HG03097 (cell line): ENCODE data around the gene FGD1.

Source experiments
- ATAC-seq: cut with Tn5 transposase; IDR thresholded peaks from one replicate; pipeline ENCODE4 v1.9.1; 2021; ENCODE audit not compliant: unreplicated experiment, low FRiP score

FGD1 gene

DNA sequence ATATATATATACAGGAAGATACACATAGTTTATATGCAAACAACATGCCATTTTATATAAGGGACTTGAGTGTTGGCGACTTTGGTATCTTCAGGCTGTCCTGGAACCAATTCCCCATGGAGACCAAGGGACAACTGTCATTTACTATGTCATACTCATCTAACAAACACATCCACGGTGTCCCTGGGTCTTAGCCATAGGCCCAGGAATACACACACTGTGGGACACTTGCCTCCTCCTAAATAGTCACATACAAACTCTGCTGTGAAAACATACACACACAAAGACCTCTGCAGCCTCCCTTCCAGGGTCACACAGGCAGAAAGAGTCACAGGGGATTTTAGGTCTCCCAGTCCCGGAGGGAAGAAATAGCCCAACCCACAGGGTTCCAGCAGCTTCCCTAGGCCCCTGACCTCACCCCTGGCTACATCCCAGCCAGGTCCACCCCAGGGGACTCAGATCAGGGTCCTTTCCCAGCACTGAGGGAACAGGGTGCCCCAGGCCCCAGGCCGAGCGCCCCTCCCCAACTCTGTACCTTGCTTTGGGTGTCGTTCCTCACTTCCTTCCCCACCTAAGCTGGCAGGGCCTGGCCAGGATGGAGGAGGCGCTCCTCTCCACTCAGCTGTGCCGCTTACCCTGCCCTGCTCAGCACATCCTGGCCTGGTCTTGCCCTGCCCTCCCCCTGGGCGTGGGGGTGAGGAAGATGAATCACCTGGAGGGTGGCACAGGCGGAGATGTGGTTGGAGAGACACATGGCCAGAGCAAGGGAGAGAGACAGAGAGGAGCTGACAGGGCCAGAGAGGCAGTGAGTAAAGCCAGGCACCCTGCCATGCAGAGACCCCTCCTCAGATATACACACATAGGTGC, 21.8 kb downstream of the FGD1 start:
- ATAC-seq, result no peak

DNA sequence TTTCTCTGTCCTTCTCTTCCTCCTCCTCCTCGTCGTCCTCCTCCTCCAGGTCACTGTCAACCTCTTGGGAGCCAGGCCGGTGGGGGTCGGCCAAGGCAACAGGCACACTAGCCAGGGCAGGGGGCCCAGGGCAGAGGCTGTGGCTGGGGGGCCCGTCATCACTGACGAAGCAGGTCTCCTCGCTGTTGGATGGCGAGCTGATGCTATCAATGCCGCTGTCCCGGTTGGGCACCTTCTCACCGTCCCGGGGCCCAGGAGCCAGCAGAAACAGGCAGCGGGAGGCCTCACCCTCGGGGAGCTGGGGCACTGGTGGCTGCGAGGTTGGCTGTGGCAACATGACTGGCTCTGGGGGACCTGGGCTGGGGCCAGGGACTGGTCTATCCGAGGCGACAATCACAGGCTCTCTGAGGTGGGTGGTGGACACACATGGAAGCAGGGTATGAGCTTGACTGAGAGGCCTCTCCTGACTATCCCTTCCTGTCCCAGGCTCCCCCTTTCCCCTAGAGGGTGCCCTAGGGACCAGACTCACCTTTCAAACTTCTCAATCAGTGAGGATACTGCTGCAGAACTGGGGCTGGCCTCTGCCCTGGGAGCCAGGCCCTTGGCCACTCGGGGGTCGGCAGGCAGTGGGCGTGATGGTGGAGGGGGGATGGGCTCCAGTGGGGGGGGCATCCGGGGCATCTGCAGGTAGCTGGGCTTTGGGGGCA, 25.8 kb downstream of the FGD1 start:
- ATAC-seq, result no peak

DNA sequence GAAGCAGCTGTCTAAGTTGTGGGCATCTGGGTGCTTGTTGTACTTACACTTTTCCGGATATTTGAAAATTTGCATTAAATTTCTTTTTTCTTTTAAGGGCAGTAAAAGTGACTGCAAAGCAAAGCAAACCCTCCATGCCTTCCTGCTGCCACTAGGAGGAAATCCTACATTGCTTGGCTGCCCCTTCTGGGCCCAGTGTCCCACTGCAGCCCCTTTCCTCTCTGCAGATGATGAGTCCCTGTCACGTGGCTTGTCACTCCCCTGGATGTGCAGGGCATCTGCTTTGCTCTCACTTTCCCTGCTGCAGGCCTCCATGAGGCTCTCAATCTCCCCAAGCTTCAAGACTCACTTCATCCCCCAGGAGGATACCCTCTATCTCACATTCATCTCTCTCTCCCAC, 43.1 kb downstream of the FGD1 start:
- no peak for ATAC-seq

DNA sequence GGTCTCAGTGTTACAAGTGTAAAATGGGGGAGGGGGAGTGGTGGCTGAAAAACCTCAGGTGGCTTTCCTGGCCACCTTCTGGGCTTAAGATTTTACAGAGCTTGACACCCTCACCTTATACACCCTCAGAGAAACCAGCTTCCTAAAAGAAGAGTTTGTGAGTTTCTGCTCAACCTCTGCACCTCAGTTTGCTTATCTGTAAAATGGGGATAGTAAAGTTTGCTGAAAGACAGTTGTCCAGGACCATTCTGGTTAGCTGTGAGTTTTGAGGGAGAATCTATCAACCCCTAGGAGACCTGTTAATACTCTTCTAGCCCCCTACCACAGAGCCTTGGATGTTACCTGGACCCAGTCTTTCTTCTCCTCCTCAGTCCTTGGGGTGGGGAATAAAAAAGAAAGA, 46.1 kb downstream of the FGD1 start:
- ATAC-seq, result no peak

DNA sequence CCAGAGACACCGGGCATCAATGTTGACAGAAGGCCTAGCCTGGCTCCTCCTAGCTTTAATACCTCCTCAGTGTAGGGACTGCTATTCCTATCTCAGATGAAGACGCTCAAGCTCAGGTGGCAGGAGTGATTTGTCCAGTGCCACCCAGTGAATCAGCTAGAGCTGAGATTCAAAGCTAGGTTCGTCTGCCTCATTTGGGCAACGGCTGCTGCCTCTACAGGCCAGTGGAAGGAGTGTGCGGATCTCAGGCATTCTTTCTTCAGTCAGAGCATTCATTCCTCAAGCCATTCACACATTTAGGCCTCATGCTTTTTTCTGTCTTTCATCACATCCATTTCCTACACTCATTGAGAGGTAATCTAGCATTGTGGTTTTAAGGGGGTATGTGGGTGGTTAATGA, 48.6 kb downstream of the FGD1 start:
- no peak for ATAC-seq

DNA sequence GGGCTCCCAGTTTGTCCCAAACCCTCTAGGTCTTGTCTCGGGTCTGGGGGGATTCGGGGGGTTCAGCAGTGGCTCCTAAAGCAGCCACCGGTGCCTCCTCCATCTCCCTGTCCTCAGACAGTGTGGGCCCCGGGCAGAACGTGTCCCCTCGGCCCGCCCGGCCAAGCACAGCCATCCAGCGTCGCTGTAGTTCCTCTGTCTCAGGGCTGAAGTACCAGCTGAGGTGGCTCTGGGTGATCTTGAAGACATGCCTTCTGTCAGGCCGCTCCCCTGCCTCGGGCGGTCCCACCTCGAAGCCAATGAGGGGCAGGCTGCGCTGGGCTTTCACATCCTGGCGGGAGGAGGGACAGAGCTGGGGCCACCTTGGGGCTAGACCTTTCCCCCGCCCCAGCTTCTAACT, 50.0 kb downstream of the FGD1 start:
- ATAC-seq, result no peak

DNA sequence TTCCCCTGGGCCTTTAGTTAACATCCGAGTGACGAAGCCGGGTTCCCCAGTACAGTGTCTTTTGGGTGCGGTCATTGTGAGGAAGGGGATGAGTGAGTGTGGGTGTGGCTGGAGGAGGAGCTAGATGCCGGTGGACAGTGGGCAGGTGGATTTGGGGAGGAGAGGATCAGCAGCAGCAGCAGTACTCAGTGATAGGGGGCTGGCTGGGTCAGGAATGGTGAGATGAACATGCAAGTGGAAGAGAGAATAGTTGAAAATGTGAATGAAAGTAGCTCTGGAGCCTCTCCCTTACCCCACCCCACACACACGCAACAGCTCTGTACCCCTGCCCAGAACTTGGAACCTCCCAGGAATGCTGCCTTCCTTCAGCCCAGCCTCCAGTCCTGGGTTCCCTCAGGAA, 51.3 kb downstream of the FGD1 start:
- ATAC-seq, result no peak

DNA sequence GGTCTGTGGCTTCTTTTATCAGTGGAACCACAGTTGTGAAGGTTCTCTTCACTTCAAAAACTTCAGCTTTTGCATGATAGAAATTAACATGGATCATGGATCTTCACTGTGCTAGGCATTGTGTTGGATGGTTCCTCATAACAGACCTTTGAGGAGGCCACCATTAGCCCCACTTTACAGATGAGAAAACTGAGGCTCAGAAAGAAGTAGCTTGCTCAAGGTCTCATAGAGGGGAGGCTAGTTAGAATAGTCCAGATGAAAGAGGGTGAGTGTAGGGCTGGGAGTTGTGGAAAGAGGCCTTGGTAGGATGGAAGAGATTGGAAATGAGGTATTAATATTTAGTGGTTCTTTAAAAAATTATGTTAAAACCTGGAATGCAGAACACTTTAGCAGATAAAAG, 53.2 kb downstream of the FGD1 start:
- no peak for ATAC-seq

DNA sequence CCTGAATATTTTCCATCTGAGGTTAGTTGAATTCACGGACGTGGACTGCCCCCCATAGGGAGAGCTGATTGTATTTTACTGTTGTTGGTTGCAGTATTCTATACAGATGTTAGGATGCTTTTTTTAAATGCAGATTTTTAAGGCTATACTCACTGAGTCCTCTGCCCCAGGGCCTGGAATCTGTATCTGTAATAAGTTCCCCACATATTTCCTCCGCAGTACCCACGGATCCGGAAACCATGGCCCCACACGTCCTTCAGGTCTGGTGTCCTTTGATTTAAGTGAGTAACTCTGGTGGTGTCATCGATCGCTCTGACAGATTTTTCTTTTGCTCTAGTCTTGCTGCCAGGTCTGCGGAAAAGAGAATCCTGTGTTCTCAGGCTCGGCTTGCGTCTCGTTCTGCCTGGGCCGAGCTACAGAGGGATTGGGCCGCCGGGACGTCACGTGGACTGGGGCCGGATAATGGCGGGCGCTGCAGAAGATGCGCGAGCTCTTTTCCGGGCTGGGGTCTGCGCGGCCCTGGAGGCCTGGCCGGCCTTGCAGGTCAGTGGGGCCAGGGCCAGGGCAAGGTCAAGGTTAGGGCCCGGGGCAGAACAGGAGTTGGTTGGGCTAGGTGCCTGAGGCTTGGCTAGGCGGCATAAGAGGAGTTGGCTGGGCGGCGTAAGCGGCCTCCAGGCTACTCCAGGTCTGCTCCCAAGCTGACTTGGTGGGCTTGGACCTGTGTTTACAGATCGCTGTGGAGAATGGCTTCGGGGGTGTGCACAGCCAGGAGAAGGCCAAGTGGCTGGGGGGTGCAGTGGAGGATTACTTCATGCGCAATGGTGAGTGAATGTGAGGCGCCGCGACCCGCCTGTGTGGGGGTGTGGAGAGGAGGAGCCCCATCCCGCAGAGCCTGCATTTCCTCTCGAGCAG, 55.8 kb downstream of the FGD1 start, which contains the start of gene TSR2:
Gene TSR2 (plus strand): TSS at position 445 of the 912 bp plus-strand sequence. CDS start 18 bp downstream, at position 463.
- ATAC-seq, result peak; percentile 87

DNA sequence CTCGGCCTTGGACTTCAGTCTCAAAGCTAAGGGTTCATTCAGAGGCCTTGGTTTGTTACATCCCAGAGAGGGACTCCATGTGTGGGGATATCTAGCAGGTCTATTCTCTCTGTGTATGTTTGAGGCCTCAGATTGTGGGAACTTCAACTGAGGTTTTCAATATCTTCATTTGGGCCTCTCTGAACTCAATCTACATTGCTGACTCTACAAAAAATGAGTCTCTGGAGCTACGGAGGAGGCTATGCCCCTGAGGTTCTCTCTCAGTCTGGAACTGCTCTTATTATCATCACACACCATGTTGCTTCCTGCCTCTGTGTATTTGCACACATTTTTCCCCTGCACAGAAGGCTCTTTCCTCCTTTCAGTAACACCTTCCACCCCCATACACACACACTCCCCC, 60.9 kb downstream of the FGD1 start:
- no peak for ATAC-seq

DNA sequence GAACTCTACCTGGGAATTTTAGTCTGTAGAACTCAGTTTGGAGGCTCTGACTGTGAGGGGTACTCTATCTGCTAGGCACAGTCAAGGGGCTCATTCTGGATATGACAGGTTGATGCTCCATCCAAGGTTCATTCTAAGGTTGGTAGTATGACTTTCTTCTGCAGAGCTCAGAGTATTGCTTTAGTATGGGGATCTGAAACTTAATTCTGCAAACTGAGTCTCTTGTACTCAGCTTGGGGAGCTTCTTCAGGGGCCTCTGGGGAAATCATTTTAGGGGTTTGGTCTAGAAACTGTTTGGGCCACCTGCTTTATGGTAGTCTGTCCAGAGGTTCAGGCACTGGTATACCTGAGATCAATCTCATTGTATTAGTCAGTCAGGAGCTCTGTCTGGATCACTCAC, 65.5 kb downstream of the FGD1 start:
- no peak for ATAC-seq

DNA sequence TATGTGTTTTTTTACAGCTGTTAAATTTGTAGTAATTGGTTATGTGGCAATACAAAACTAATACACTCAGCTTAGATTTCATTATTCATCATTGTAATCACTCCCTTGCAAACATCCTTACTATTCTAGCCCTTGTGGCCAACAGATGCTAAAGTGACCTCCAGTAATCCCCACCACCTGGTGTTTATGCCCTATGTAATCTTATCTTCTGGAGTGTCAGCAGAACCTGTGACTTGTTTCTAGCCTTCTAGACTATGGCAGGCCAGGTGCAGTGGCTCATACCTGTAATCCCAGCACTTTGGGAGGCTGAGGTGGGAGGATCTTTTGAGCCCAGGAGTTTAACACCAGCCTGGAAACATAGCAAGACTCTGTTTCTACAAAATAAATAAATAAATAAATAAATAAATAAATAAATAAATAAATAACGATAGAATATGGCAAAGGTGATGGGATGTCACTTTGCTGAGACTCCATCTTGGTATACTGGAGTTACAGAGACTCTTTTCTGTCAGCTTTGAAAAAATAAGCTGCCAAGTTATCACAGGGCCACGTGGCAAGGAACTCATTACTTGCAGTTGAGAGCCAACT, 68.1 kb downstream of the FGD1 start:
- no peak for ATAC-seq

DNA sequence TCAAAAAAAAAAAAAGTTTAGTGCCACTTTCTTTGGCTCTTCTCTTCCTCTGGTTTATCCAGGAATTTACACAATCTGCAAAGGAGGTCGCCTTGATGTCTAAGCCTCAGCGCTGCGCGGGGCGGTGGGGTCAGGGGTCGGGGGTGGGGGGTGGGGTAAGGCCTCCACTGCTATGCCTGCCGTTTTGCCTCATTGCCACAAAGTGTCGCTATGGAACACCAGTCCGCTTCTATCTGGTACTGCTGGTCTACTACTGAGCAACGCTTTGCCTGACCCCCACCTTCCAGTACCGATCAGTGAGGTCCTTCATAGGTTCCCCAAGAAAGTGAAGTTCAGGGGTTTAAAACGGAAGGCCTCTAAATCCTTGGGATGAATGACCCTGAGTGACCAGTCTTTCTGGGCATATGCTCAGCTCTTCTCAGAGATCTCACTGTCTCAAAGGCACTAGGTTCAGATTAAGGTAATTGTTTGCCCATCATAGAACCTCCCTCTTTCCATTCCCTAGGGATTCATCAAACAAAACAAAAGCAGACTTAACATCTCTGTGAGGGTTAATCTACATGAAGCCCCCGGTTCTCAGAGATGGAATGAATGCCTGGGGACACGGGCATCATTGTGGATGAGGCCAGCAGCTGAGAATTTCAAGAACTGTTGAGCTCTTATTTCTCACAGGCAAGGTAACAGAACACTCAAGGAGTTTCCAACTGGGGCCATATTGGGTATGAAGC, 72.7 kb downstream of the FGD1 start:
- ATAC-seq, result no peak

DNA sequence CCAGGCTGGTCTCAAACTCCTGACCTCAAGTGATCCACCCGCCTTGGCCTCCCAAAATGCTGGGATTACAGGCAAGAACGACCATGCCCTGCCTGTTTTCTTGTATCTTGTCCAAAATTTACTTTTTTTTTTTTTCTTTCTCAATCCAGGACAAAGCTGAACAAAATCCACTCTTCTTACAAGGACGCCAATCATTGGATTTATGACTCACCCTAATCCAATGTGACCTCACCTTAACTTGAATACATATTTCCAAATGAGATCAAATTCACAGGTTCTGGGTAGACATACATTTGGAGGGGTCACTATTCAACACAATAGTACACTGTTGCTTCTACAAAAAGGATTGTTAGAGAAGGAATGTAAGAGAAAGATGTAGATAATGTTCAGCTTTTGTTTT, 73.9 kb downstream of the FGD1 start:
- ATAC-seq, result no peak

DNA sequence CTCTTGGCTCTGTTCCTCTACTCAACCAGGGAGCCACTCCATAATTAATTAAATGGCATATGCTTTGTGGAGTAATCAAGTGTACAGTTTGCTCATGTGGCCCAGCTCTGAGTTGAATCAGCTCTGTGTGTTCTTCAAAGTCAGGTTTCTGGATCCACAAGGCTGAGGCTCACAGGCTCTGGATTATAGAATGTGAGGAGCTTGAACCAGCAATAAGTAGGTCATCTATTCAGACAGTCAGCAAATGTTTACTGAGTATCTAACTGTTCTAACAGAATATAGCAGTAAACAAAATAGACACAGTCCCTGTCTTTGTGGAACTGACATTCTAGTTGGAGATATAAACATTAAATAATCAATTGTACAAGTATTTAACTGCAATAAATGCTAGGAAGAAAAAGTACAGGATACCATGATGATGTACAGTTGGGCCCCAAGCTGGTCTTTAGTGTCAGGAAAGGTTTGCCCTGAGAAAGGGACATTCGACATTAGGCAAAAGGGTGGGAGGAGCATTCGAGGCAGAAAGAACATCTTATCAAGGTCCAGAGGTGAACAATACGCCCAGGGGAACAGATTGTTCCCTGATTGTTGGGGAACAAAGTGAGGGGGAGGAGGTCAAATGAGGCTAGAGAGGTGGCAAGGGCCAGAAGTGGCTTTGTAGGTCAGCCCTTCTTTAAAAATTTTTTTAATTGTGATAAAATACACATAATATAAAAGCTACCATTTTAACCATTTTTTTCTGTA, 76.3 kb downstream of the FGD1 start:
- ATAC-seq, result no peak

DNA sequence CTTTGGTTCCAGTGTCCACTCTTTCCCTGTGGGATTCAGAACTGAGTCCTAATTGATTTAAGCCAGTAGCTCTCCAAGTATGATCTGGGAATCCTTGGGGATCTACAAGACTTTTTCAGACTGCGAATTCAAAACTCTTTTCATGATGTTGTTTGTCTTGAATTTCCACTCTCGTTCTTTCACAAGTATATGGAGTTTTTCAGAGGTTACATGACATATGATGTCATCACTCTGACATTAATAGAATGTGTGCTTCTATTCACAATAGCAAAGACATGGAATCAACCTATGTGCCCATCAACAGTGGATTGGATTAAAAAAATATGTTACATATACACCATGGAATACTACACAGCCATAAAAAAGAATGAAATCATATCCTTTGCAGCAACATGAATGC, 79.1 kb downstream of the FGD1 start:
- no peak for ATAC-seq

DNA sequence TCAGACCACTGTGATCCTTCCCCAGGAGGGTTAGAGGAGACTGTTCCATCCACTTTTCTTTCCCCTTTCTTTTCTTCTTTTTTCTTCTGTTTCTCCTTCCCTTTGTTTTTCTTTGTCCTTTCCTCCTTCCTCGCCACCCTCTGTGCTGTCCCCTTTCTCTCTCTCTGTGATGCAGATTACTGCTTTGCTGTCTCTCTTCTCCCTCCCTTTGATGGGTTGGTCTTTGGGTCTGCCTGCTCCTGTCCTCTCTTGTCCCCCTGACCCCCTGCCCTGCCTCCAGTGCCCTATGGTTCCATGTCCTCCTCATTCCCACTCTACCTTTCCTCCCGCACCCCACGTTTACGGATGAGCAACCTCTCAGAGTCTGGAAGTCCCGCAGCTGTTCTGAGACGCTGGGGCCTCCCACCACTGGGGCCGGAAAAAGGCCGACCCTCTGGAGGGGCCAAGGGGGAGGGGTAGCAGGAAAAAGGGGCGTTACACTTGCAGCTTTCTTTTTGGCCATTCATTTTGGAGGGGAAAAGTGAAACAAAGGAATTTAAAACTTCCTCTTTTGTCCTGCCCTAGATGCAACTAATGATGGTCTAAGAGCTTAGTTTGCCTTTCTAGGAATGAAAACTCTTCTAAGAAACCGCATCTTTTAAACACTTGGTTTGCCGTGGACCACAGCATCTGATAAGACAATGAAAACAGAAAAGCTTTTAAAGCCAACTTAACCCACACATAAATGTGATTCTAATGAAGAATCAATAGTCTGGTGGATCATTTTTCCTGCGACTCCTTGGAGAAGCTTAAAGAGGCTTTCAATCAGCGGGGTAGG, 80.3 kb downstream of the FGD1 start:
- ATAC-seq, result no peak

DNA sequence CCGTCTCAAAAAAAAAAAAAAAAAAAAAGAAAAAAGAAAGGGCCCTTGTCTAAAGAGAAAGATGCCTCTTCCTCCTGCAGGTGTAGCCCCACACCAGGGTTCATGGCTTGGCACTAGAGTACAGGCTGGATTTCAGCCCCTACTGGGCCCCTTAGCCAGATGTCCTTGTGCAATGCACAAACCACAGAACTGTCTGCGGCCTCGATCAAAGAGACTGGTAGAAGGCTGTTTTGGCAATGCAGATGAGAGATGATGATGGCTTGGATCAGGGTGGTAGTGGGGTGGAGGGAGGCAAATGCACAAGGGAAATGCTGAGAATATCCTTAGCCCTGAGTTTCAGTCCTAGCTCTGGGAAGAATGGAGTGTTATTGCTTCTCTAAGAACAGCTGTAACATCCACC, 82.3 kb downstream of the FGD1 start:
- no peak for ATAC-seq
